DOHH2 (cell line): ENCODE measurements around the gene PAOX.
A peak's percentile ranks its signal among the peaks of the same experiment; 100 is the strongest.

Experiments used
- H3F3A ChIP-seq: fragments of 200-600 bp; sonication (generic), shearing (Covaris generic); 2 replicates; pipeline ENCODE4 v1.6.0; 2016; ENCODE audit warnings: antibody characterized with exemption, mild to moderate bottlenecking; ENCODE audit not compliant: control insufficient read depth, insufficient read depth
- H3K27ac ChIP-seq: fragments of 200-600 bp; sonication (generic); 2 replicates; pipeline ENCODE4 v1.5.1; 2014; ENCODE audit warnings: low read depth, mild to moderate bottlenecking, low read length, moderate library complexity
- H3K27me3 ChIP-seq: fragments of 200-600 bp; sonication (generic); 2 replicates; pipeline ENCODE4 v1.6.1; 2014; ENCODE audit warnings: mild to moderate bottlenecking, low read length, mixed read lengths; ENCODE audit not compliant: control insufficient read depth
- H3K36me3 ChIP-seq: fragments of 200-600 bp; sonication (generic); 2 replicates; pipeline ENCODE4 v1.6.1; 2014; ENCODE audit warnings: mild to moderate bottlenecking, low read length, moderate library complexity, mixed read lengths; ENCODE audit not compliant: control insufficient read depth
- H3K4me1 ChIP-seq: fragments of 200-600 bp; sonication (generic); 2 replicates; pipeline ENCODE4 v1.6.1; 2014; ENCODE audit warnings: mild to moderate bottlenecking, low read length, mixed read lengths; ENCODE audit not compliant: control insufficient read depth
- H3K4me2 ChIP-seq: fragments of 200-600 bp; sonication (generic); 2 replicates; pipeline ENCODE4 v1.6.0; 2014; ENCODE audit warnings: mild to moderate bottlenecking, low read length, moderate library complexity
- H3K4me3 ChIP-seq: fragments of 200-600 bp; sonication (generic); 2 replicates; pipeline ENCODE4 v1.5.1; 2014; ENCODE audit warnings: mild to moderate bottlenecking, low read length, mixed read lengths
- H3K79me2 ChIP-seq: fragments of 200-600 bp; sonication (generic); 2 replicates; pipeline ENCODE4 v1.6.1; 2014; ENCODE audit warnings: mild to moderate bottlenecking, low read length, mixed read lengths; ENCODE audit not compliant: control insufficient read depth
- H3K9me2 ChIP-seq: fragments of 200-600 bp; sonication (generic); replicated peaks from 2 replicates; pipeline ENCODE4 v1.6.1; 2014; ENCODE audit warnings: mild to moderate bottlenecking, low read length, mixed read lengths; ENCODE audit not compliant: control insufficient read depth
- H3K9me3 ChIP-seq: fragments of 200-600 bp; sonication (generic); 2 replicates; pipeline ENCODE4 v1.6.1; 2014; ENCODE audit warnings: antibody characterized with exemption, low read length, mixed read lengths; ENCODE audit not compliant: control insufficient read depth, insufficient read depth
- H4K20me1 ChIP-seq: fragments of 200-600 bp; sonication (generic); 2 replicates; pipeline ENCODE4 v1.6.0; 2014; ENCODE audit warnings: low read depth, mild to moderate bottlenecking, antibody characterized with exemption, low read length, moderate library complexity; ENCODE audit not compliant: control insufficient read depth, insufficient read depth
- EZH2phosphoT487 ChIP-seq: fragments of 200-600 bp; sonication (generic); IDR thresholded peaks from 2 replicates; pipeline ENCODE4 v1.6.1; 2017; ENCODE audit warnings: borderline replicate concordance, mild to moderate bottlenecking, antibody characterized with exemption, low read length, moderate library complexity, mixed read lengths
- TF ChIP-seq, protein P1 (sequence below): fragments of 200-600 bp; sonication (generic); IDR thresholded peaks from one replicate; pipeline ENCODE4 v1.5.1; 2014; ENCODE audit warnings: antibody characterized with exemption, mild to moderate bottlenecking, low read depth, low read length; ENCODE audit not compliant: poor library complexity, severe bottlenecking

PAOX gene

GRCh38 chr10:133377025-133377817, 1.8 kb upstream of the PAOX start:
- no peaks in the 10 kb centered on the region for H3K79me2 ChIP-seq
- no peaks in the 10 kb centered on the region for H3K9me3 ChIP-seq
- peaks cover 5% of the 10 kb centered on the region; the same call in 1 of the 2 replicates for H3F3A ChIP-seq
- H3K27ac ChIP-seq, result no peak overlapping the region
- H4K20me1 ChIP-seq, result no peaks in the 10 kb centered on the region
- H3K4me1 ChIP-seq, result peaks cover 28% of the 10 kb centered on the region
- TF ChIP-seq, protein P1, sequence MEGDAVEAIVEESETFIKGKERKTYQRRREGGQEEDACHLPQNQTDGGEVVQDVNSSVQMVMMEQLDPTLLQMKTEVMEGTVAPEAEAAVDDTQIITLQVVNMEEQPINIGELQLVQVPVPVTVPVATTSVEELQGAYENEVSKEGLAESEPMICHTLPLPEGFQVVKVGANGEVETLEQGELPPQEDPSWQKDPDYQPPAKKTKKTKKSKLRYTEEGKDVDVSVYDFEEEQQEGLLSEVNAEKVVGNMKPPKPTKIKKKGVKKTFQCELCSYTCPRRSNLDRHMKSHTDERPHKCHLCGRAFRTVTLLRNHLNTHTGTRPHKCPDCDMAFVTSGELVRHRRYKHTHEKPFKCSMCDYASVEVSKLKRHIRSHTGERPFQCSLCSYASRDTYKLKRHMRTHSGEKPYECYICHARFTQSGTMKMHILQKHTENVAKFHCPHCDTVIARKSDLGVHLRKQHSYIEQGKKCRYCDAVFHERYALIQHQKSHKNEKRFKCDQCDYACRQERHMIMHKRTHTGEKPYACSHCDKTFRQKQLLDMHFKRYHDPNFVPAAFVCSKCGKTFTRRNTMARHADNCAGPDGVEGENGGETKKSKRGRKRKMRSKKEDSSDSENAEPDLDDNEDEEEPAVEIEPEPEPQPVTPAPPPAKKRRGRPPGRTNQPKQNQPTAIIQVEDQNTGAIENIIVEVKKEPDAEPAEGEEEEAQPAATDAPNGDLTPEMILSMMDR, result no peak
- no peak for TF ChIP-seq EZH2phosphoT487
- no peaks in the 10 kb centered on the region for H3K9me2 ChIP-seq
- no peak overlapping the region for H3K4me3 ChIP-seq
- H3K27me3 ChIP-seq, result peaks cover 16% of the 10 kb centered on the region; the same call in 1 of the 2 replicates
- H3K4me2 ChIP-seq, result peak overlapping the region; percentile 100; the same call in 1 of the 2 replicates
- no peaks in the 10 kb centered on the region for H3K36me3 ChIP-seq

- Histone ChIP-seq H3F3A (peaks cover 5% of the 10 kb centered on the region; the same call in 1 of the 2 replicates), H3K9me2 (no peaks in the 10 kb centered on the region), H3K27ac (no peak overlapping the region), H3K4me3 (peak overlapping the region; percentile 83), H4K20me1 (no peaks in the 10 kb centered on the region), H3K4me1 (peaks cover 24% of the 10 kb centered on the region), H3K36me3 (no peaks in the 10 kb centered on the region), H3K4me2 (peak overlapping the region; percentile 100), H3K79me2 (no peaks in the 10 kb centered on the region), H3K9me3 (no peaks in the 10 kb centered on the region), H3K27me3 (peaks cover 16% of the 10 kb centered on the region; the same call in 1 of the 2 replicates)
- TF ChIP-seq EZH2phosphoT487, result no peak
- TF ChIP-seq, protein P1, result no peak
Measured at GRCh38 chr10:133377818-133378250, 1.2 kb upstream of the PAOX start.

GRCh38 chr10:133378251-133379096, 588 bp upstream of the PAOX start:
- H3K4me3 ChIP-seq, result peak overlapping the region; percentile 83
- H3K4me1 ChIP-seq, result peaks cover 24% of the 10 kb centered on the region
- peak overlapping the region; percentile 100 for H3K4me2 ChIP-seq
- TF ChIP-seq EZH2phosphoT487, result no peak
- TF ChIP-seq, protein P1, result no peak
- no peaks in the 10 kb centered on the region for H3K9me3 ChIP-seq
- H3F3A ChIP-seq, result peaks cover 5% of the 10 kb centered on the region; the same call in 1 of the 2 replicates
- H3K9me2 ChIP-seq, result no peaks in the 10 kb centered on the region
- no peaks in the 10 kb centered on the region for H3K36me3 ChIP-seq
- H3K79me2 ChIP-seq, result no peaks in the 10 kb centered on the region
- no peaks in the 10 kb centered on the region for H4K20me1 ChIP-seq
- H3K27ac ChIP-seq, result no peak overlapping the region
- H3K27me3 ChIP-seq, result peaks cover 16% of the 10 kb centered on the region; the same call in 1 of the 2 replicates
